Activated CD4-positive, alpha-beta T cell treated with anti-CD3 and anti-CD28 coated beads for 36 hours (primary cell): ENCODE results near the gene RPL10. TPM values are rescaled to one million over a fixed set of nuclear protein-coding genes. Genes with fewer than 3 reads are reported as not detected.
A peak's percentile ranks its signal among the peaks of the same experiment; 100 is the strongest.

ENCODE experiments used
- ATAC-seq: fragments of 200-7000 bp; cut with Tn5 transposase; one replicate; pipeline ENCODE4 v1.10.0; 2021; ENCODE audit warnings: mild to moderate bottlenecking, moderate library complexity
- CTCF ChIA-PET: fragments of 350-600 bp; sonication (Branson Sonifier 250); formaldehyde crosslinking; loops from one replicate; lab custom pipeline; 2021; ENCODE audit warnings: antibody characterized with exemption; lab: Charles Lee
- POLR2A ChIA-PET: fragments of 350-600 bp; sonication (Branson Sonifier 250); formaldehyde crosslinking; loops from one replicate; lab custom pipeline; 2021; ENCODE audit warnings: antibody characterized with exemption, inconsistent platforms; lab: Charles Lee
- DNase-seq: peaks from one replicate; pipeline ENCODE4 v3.0.0-alpha.2; 2020
- H3K27ac Mint-ChIP-seq: one replicate; pipeline ENCODE4 v1.8.0; 2021; ENCODE audit warnings: mixed read lengths
- H3K27me3 Mint-ChIP-seq: one replicate; pipeline ENCODE4 v1.8.0; 2021; ENCODE audit warnings: mixed read lengths
- H3K36me3 Mint-ChIP-seq: one replicate; pipeline ENCODE4 v1.8.0; 2021; ENCODE audit warnings: low read depth, mixed read lengths
- H3K4me1 Mint-ChIP-seq: one replicate; pipeline ENCODE4 v1.8.0; 2021; ENCODE audit warnings: mixed read lengths
- H3K4me3 Mint-ChIP-seq: one replicate; pipeline ENCODE4 v1.8.0; 2021; ENCODE audit warnings: mild to moderate bottlenecking, moderate library complexity, mixed read lengths
- H3K9me3 Mint-ChIP-seq: one replicate; pipeline ENCODE4 v1.8.0; 2021; ENCODE audit warnings: low read depth, mixed read lengths
- intact Hi-C, 2 experiments: fragments of 100-400 bp; cut with DNase I in 1 of 2; cut with micrococcal nuclease in 1 of 2; formaldehyde crosslinking; loops; one replicate each; pipeline versions ENCODE4 v1.14.2 to v1.15.1; 2022 to 2024; cut with DNase I, micrococcal nuclease
- total RNA-seq, 2 experiments: library from RNA; stranded (reverse); gene quantifications; one replicate each; pipeline ENCODE4 v1.2.3, GENCODE V29; 2021

Gene RPL10
- total RNA-seq, 2 experiments from 2014 or later = 1,286 to 2,705 TPM

GRCh38 chrX:154436374-154436982 is 38.3 kb downstream of the RPL10 start:
- ChIA-PET POLR2A (no interaction called here), CTCF (interaction anchor here (0.5 kb wide), 1 partner anchor 119 kb away, joined by 3 read pairs; no protein-coding TSS in a partner anchor)
- intact Hi-C loops = loop anchor here in 1 of 2 experiments (1.0 to 2.0 kb wide), 6 partner anchors 22 to 80 kb away; partner anchors contain the start of genes FAM3A, LAGE3, PLXNA3 and RPL10
- Mint-ChIP-seq H3K4me1 (peaks cover 19% of the 10 kb centered on the region), H3K27me3 (no peaks in the 10 kb centered on the region), H3K9me3 (no peaks in the 10 kb centered on the region), H3K27ac (peak overlapping the region; percentile 87), H3K4me3 (peak overlapping the region; percentile 75), H3K36me3 (peaks cover 16% of the 10 kb centered on the region)
- DNase-seq (peak; percentile 71), ATAC-seq (peak; percentile 76)

GRCh38 chrX:154436983-154437752 is 39.0 kb downstream of the RPL10 start, which contains the start of gene GDI1:
Gene GDI1, plus strand, starts transcription at chrX:154437154. Its CDS starts 101 bp downstream, at chrX:154437255.
- Mint-ChIP-seq H3K4me1 (peaks cover 22% of the 10 kb centered on the region), H3K36me3 (peaks cover 19% of the 10 kb centered on the region), H3K4me3 (peak within 1 kb of the TSS; percentile 83), H3K27me3 (no peaks in the 10 kb centered on the region), H3K27ac (peak within 1 kb of the TSS; percentile 87), H3K9me3 (no peaks in the 10 kb centered on the region)
- intact Hi-C loops = loop anchor here in 1 of 2 experiments (1.0 to 2.0 kb wide), 6 partner anchors 22 to 80 kb away; partner anchors contain the start of genes FAM3A, LAGE3, PLXNA3 and RPL10
- DNase-seq (peak; percentile 69), ATAC-seq (peak; percentile 40)
- CTCF ChIA-PET = no interaction called here
- POLR2A ChIA-PET = no interaction called here

DNA sequence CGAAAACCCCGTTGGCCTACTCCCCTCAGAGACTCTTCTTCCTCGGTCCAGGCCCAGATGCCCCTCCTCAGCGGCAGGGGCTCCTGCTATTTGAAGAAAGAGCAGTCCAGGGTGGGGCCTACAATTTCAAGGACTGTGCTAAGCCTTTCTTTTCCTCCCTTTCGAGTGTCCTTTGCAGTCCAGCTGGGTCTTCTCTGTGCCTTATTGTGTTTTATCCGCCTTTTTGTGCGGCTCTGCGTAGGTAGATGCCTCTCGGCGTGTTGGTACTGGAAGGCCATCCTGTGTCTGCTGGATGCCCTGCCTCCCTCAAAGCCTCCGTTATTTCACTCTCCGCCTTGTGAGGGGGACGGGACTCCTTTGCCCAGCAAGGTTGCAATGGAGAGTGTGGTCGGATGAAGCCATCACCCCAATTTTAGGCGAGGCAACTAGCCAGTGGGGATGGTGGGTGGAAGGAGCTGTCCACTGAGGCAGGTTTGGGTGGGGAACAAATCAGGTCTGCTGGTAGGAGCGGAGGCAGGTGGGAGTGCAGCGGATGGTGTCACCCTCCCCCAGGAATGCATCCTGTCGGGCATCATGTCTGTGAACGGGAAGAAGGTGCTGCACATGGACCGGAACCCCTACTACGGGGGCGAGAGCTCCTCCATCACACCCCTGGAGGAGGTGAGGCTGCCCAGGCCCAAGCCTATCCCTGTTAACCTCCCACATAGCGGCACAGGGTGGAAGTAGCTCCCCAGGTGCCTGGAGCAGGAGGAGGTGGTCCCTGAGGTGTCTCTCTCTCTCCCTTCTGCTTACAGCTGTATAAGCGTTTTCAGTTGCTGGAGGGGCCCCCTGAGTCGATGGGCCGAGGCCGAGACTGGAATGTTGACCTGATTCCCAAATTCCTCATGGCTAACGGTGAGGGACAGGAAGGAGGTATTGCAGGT is 40.1 kb downstream of the RPL10 start:
- peak overlapping the region; percentile 84 for H3K27ac Mint-ChIP-seq
- intact Hi-C loops = loop anchor here in 1 of 2 experiments (2.0 kb wide), 5 partner anchors 21 to 79 kb away; partner anchors contain the start of genes FAM3A, PLXNA3, RPL10 and SLC10A3

GRCh38 chrX:154439841-154440240 is 41.7 kb downstream of the RPL10 start:
- no peak overlapping the region for H3K27ac Mint-ChIP-seq
- ATAC-seq (no peak), DNase-seq (no peak)
- H3K27me3 Mint-ChIP-seq = no peaks in the 10 kb centered on the region
- peaks cover 17% of the 10 kb centered on the region for H3K36me3 Mint-ChIP-seq
- H3K4me3 Mint-ChIP-seq = no peak overlapping the region
- POLR2A ChIA-PET = no interaction called here
- peaks cover 24% of the 10 kb centered on the region for H3K4me1 Mint-ChIP-seq
- intact Hi-C loops = loop anchor here in 1 of 2 experiments (5.0 kb wide), 1 partner anchor 37 kb away; the partner anchor contains the start of gene LAGE3
- no peaks in the 10 kb centered on the region for H3K9me3 Mint-ChIP-seq
- CTCF ChIA-PET = no interaction called here

More for the DNA sequence above, 40.1 kb downstream of the RPL10 start:
- Mint-ChIP-seq H3K4me1 (peaks cover 22% of the 10 kb centered on the region), H3K4me3 (peak overlapping the region; percentile 83), H3K27me3 (no peaks in the 10 kb centered on the region), H3K9me3 (no peaks in the 10 kb centered on the region), H3K36me3 (peaks cover 18% of the 10 kb centered on the region)
- ChIA-PET POLR2A (interaction anchor here (0.6 kb wide), 1 partner anchor 132 kb away, joined by 4 read pairs; no protein-coding TSS in a partner anchor), CTCF (no interaction called here)
- DNase-seq (no peak), ATAC-seq (no peak)

GRCh38 chrX:154440623-154441357 is 42.6 kb downstream of the RPL10 start:
- peaks cover 24% of the 10 kb centered on the region for H3K4me1 Mint-ChIP-seq
- H3K9me3 Mint-ChIP-seq = no peaks in the 10 kb centered on the region
- no peaks in the 10 kb centered on the region for H3K27me3 Mint-ChIP-seq
- H3K4me3 Mint-ChIP-seq = no peak overlapping the region
- H3K36me3 Mint-ChIP-seq = peaks cover 13% of the 10 kb centered on the region
- H3K27ac Mint-ChIP-seq = no peak overlapping the region
- no peak for DNase-seq
- intact Hi-C loops = loop anchor here in 1 of 2 experiments (5.0 kb wide), 1 partner anchor 37 kb away; the partner anchor contains the start of gene LAGE3
- ATAC-seq = no peak
- ChIA-PET POLR2A (no interaction called here), CTCF (interaction anchor here (0.7 kb wide), 1 partner anchor 49 kb away, joined by 3 read pairs; no protein-coding TSS in a partner anchor)

DNA sequence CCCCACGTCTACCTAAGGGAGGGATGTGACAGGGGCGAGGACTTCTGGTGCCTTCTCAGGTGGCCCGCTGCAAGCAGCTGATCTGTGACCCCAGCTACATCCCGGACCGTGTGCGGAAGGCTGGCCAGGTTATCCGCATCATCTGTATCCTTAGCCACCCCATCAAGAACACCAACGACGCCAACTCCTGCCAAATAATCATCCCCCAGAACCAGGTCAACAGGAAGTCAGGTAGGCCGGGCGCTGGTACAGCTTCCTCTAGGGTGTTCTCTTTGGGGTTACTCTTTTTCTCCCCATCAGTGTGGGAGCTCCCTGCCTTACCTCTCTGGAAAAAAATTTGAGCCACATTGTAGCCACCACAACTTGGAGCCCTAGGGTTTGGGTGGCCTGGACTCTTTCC is 43.4 kb downstream of the RPL10 start:
- H3K4me1 Mint-ChIP-seq = peaks cover 26% of the 10 kb centered on the region
- ATAC-seq (no peak), DNase-seq (no peak)
- no peak overlapping the region for H3K4me3 Mint-ChIP-seq
- ChIA-PET CTCF (interaction anchor here (0.7 kb wide), 1 partner anchor 48 kb away, joined by 3 read pairs; no protein-coding TSS in a partner anchor), POLR2A (no interaction called here)
- H3K27me3 Mint-ChIP-seq = no peaks in the 10 kb centered on the region
- peak overlapping the region; percentile 51 for H3K27ac Mint-ChIP-seq
- intact Hi-C loops = loop anchor here in 1 of 2 experiments (5.0 kb wide), 1 partner anchor 36 kb away; the partner anchor contains the start of gene LAGE3
- peaks cover 13% of the 10 kb centered on the region for H3K36me3 Mint-ChIP-seq
- no peaks in the 10 kb centered on the region for H3K9me3 Mint-ChIP-seq

DNA sequence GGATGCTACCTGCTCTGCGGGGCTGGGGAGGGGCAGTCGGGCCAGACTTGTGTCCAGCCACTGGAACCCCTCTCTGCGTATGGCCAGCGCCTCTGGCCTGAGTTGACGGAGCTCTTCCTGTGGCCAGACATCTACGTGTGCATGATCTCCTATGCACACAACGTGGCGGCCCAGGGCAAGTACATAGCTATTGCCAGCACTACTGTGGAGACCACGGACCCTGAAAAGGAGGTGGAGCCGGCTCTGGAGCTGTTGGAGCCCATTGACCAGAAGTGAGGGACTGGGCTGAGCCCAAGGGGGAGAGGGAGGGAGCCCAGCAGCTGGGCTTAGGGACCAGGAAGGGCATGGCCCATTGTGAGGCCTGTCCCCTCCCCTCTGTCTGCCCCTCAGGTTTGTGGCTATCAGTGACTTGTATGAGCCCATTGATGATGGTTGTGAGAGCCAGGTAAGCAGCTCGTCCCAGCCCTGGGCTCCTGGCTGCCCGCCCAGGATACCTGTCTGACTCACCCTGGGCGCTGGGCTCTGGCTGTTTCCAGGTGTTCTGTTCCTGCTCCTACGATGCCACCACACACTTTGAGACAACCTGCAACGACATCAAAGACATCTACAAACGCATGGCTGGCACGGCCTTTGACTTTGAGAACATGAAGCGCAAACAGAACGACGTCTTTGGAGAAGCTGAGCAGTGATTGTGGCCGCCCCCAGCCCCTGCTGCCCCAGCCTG is 44.0 kb downstream of the RPL10 start:
- ChIA-PET CTCF (interaction anchor here (0.6 to 0.7 kb wide), 2 partner anchors 18 to 47 kb away, joined by 3 read pairs; no protein-coding TSS in a partner anchor), POLR2A (no interaction called here)
- Mint-ChIP-seq H3K9me3 (no peaks in the 10 kb centered on the region), H3K4me1 (peaks cover 29% of the 10 kb centered on the region), H3K27me3 (no peaks in the 10 kb centered on the region), H3K27ac (peak overlapping the region; percentile 51), H3K36me3 (peaks cover 16% of the 10 kb centered on the region), H3K4me3 (no peak overlapping the region)
- no peak for DNase-seq
- intact Hi-C loops = loop anchor here in 1 of 2 experiments (5.0 kb wide), 1 partner anchor 35 kb away; the partner anchor contains the start of gene LAGE3
- no peak for ATAC-seq

DNA sequence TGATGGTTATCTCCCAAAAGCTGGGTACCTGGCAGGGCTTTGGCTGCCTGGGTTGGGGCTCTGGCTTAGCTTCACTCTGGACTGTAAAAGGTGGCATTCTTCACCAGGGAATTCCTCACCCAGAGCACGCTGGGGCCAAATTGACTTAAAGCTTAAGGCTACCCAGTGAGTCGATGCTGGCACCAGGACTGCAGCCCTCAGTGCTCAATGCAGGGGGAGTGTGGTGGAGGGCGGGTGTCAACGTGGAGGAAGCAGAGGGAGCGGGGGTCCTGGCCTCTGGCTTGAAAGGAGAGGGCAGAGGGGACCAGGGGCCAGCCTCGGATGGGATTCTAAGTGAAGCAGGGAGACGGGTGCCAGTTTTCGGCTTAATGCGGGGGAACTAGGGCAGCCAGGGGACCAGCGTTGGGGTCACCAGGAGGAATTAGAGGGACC is 45.3 kb downstream of the RPL10 start:
- CTCF ChIA-PET = interaction anchor here (1.0 kb wide), 1 partner anchor 16 kb away, joined by 3 read pairs; no protein-coding TSS in a partner anchor
- Mint-ChIP-seq H3K27me3 (no peaks in the 10 kb centered on the region), H3K4me1 (peaks cover 25% of the 10 kb centered on the region), H3K27ac (peak overlapping the region; percentile 24), H3K36me3 (peaks cover 14% of the 10 kb centered on the region), H3K4me3 (peak overlapping the region; percentile 67), H3K9me3 (no peaks in the 10 kb centered on the region)
- DNase-seq = peak; percentile 18
- ATAC-seq = peak; percentile 11
- POLR2A ChIA-PET = no interaction called here
- intact Hi-C loops = loop anchor here in 1 of 2 experiments (5.0 kb wide), 1 partner anchor 34 kb away; the partner anchor contains the start of gene LAGE3

- intact Hi-C loops = loop anchor here in 1 of 2 experiments (5.0 kb wide), 1 partner anchor 33 kb away; the partner anchor contains the start of gene LAGE3
- H3K9me3 Mint-ChIP-seq = no peaks in the 10 kb centered on the region
- CTCF ChIA-PET = interaction anchor here (1.0 kb wide), 1 partner anchor 15 kb away, joined by 3 read pairs; no protein-coding TSS in a partner anchor
Measured at GRCh38 chrX:154443992-154444754, 46.0 kb downstream of the RPL10 start, which contains the start of gene FAM50A. Gene FAM50A, plus strand, starts transcription at chrX:154444141. Its CDS starts 95 bp downstream, at chrX:154444236.

More at GRCh38 chrX:154443992-154444754, 46.0 kb downstream of the RPL10 start, which contains the start of gene FAM50A:
- Mint-ChIP-seq H3K4me3 (peak within 1 kb of the TSS; percentile 67), H3K27me3 (no peaks in the 10 kb centered on the region), H3K27ac (peak within 1 kb of the TSS; percentile 24), H3K4me1 (peaks cover 22% of the 10 kb centered on the region), H3K36me3 (peaks cover 11% of the 10 kb centered on the region)
- ATAC-seq (peak; percentile 86), DNase-seq (peak; percentile 82)
- POLR2A ChIA-PET = no interaction called here
